Muscle layer of duodenum (tissue), 2 donors: ENCODE results near the gene MEGF8.
"Not testable (repeated sequence)": the region's sequence is repeated elsewhere in the genome, so short reads cannot be mapped to it uniquely, and the experiment has no call there.

Experiments used
- H3K27ac ChIP-seq: one replicate; pipeline ENCODE4 v1.7.0; 2013; ENCODE audit warnings: mild to moderate bottlenecking, low read length
- H3K27me3 ChIP-seq: one replicate; pipeline ENCODE4 v1.7.0; 2013; ENCODE audit warnings: low read depth, mild to moderate bottlenecking, control low read depth, low read length
- H3K36me3 ChIP-seq, 2 donors: one replicate each; pipeline ENCODE4 v1.7.0; 2013; ENCODE audit warnings: low read length in 2 of 2, control low read depth in 1 of 2, mild to moderate bottlenecking in 1 of 2; ENCODE audit not compliant: insufficient read depth in 2 of 2, control insufficient read depth in 1 of 2
- H3K4me1 ChIP-seq, 2 donors: one replicate each; pipeline ENCODE4 v1.7.0; 2013; ENCODE audit warnings: low read length in 2 of 2, mild to moderate bottlenecking in 2 of 2, control low read depth in 1 of 2, moderate library complexity in 1 of 2; ENCODE audit not compliant: insufficient read depth in 2 of 2, control insufficient read depth in 1 of 2
- H3K4me3 ChIP-seq, 2 donors: one replicate each; pipeline ENCODE4 v1.7.0; 2013; ENCODE audit warnings: low read length in 2 of 2, low read depth in 1 of 2, mild to moderate bottlenecking in 1 of 2
- H3K9me3 ChIP-seq, 2 donors: one replicate each; pipeline ENCODE4 v1.7.0; 2013; ENCODE audit warnings: low read length in 2 of 2, control low read depth in 1 of 2, mild to moderate bottlenecking in 1 of 2; ENCODE audit not compliant: control insufficient read depth in 1 of 2
- donor health status: healthy.

Gene MEGF8

GRCh38 chr19:42334697-42335373 lies 9.4 kb downstream of the MEGF8 start:
- peaks cover 0 to 6% of the 10 kb centered on the region in 2 donors for H3K4me1 ChIP-seq
- no peaks in the 10 kb centered on the region for H3K27me3 ChIP-seq
- H3K36me3 ChIP-seq: peaks cover 11 to 32% of the 10 kb centered on the region in 2 donors
- H3K27ac ChIP-seq: no peak overlapping the region
- H3K9me3 ChIP-seq: no peaks in the 10 kb centered on the region
- no peak overlapping the region for H3K4me3 ChIP-seq

GRCh38 chr19:42335374-42335936 lies 10.0 kb downstream of the MEGF8 start:
- no peak overlapping the region for H3K4me3 ChIP-seq
- H3K27me3 ChIP-seq: no peaks in the 10 kb centered on the region
- no peak overlapping the region for H3K27ac ChIP-seq
- no peaks in the 10 kb centered on the region for H3K9me3 ChIP-seq
- H3K4me1 ChIP-seq: peaks cover 0 to 6% of the 10 kb centered on the region in 2 donors
- H3K36me3 ChIP-seq: peaks cover 11 to 32% of the 10 kb centered on the region in 2 donors

GRCh38 chr19:42335971-42336370 lies 10.5 kb downstream of the MEGF8 start:
- no peak overlapping the region for H3K4me3 ChIP-seq
- peaks cover 11 to 32% of the 10 kb centered on the region in 2 donors for H3K36me3 ChIP-seq
- H3K9me3 ChIP-seq: no peaks in the 10 kb centered on the region
- H3K27ac ChIP-seq: no peak overlapping the region
- H3K4me1 ChIP-seq: peaks cover 0 to 1% of the 10 kb centered on the region in 2 donors
- H3K27me3 ChIP-seq: no peaks in the 10 kb centered on the region

- not testable (repeated sequence) for H3K27me3 ChIP-seq, H3K4me3 ChIP-seq, H3K4me1 ChIP-seq, H3K9me3 ChIP-seq, H3K27ac ChIP-seq
- peaks cover 18 to 43% of the 10 kb centered on the region in 2 donors for H3K36me3 ChIP-seq
Observed at GRCh38 chr19:42339126-42339860, 13.9 kb downstream of the MEGF8 start.

GRCh38 chr19:42339922-42340321 lies 14.5 kb downstream of the MEGF8 start:
- not testable (repeated sequence) for H3K27ac ChIP-seq, H3K9me3 ChIP-seq, H3K27me3 ChIP-seq, H3K4me3 ChIP-seq, H3K4me1 ChIP-seq
- peaks cover 18 to 43% of the 10 kb centered on the region in 2 donors for H3K36me3 ChIP-seq

- no peak overlapping the region for H3K27ac ChIP-seq
- no peaks in the 10 kb centered on the region for H3K4me1 ChIP-seq
Observed at GRCh38 chr19:42343344-42344110, 18.1 kb downstream of the MEGF8 start.

GRCh38 chr19:42344336-42344893 lies 19.0 kb downstream of the MEGF8 start:
- Histone ChIP-seq H3K4me1 (no peaks in the 10 kb centered on the region), H3K27me3 (no peaks in the 10 kb centered on the region), H3K36me3 (peaks cover 14 to 33% of the 10 kb centered on the region in 2 donors), H3K27ac (no peak overlapping the region), H3K4me3 (no peak overlapping the region), H3K9me3 (no peaks in the 10 kb centered on the region)

More at GRCh38 chr19:42343344-42344110, 18.1 kb downstream of the MEGF8 start:
- H3K4me3 ChIP-seq: no peak overlapping the region
- peaks cover 14 to 31% of the 10 kb centered on the region in 2 donors for H3K36me3 ChIP-seq
- H3K27me3 ChIP-seq: no peaks in the 10 kb centered on the region
- H3K9me3 ChIP-seq: no peaks in the 10 kb centered on the region

- Histone ChIP-seq H3K9me3 (no peaks in the 10 kb centered on the region), H3K4me1 (no peaks in the 10 kb centered on the region), H3K27ac (no peak overlapping the region), H3K36me3 (peaks cover 14 to 39% of the 10 kb centered on the region in 2 donors), H3K27me3 (no peaks in the 10 kb centered on the region), H3K4me3 (no peak overlapping the region)
Observed at GRCh38 chr19:42345191-42345812, 19.9 kb downstream of the MEGF8 start.

- H3K36me3 ChIP-seq: peaks cover 7 to 63% of the 10 kb centered on the region in 2 donors
- no peaks in the 10 kb centered on the region for H3K4me1 ChIP-seq
- H3K4me3 ChIP-seq: no peak overlapping the region
- no peaks in the 10 kb centered on the region for H3K9me3 ChIP-seq
- H3K27ac ChIP-seq: no peak overlapping the region
- no peaks in the 10 kb centered on the region for H3K27me3 ChIP-seq
Observed at GRCh38 chr19:42348211-42348610, 22.8 kb downstream of the MEGF8 start.

GRCh38 chr19:42349378-42350107 lies 24.1 kb downstream of the MEGF8 start:
- Histone ChIP-seq H3K4me1 (no peaks in the 10 kb centered on the region), H3K27ac (no peak overlapping the region), H3K9me3 (no peaks in the 10 kb centered on the region), H3K36me3 (peaks cover 11 to 63% of the 10 kb centered on the region in 2 donors), H3K4me3 (no peak overlapping the region), H3K27me3 (no peaks in the 10 kb centered on the region)
